GM06990 (cell line): ENCODE results near the gene GGN.
A peak's percentile ranks its signal among the peaks of the same experiment; 100 is the strongest.
"Not testable (repeated sequence)": the region's sequence is repeated elsewhere in the genome, so short reads cannot be mapped to it uniquely, and the experiment has no call there.

Source experiments
- DNase-seq: peaks from one replicate; pipeline ENCODE4 v3.0.0-alpha.2; 2011; ENCODE audit not compliant: insufficient read length; ENCODE audit errors: extremely low read depth
- H3K27me3 ChIP-seq: replicated peaks from 2 replicates; pipeline ENCODE4 v1.6.0; 2011; ENCODE audit warnings: low read length; ENCODE audit not compliant: control insufficient read depth, insufficient read depth
- H3K36me3 ChIP-seq: 2 replicates; pipeline ENCODE4 v1.5.1; 2011; ENCODE audit warnings: low read length; ENCODE audit not compliant: control insufficient read depth, insufficient read depth
- H3K4me3 ChIP-seq: replicated peaks from 2 replicates; pipeline ENCODE4 v1.5.1; 2011; ENCODE audit warnings: low read depth, mild to moderate bottlenecking, control low read depth, low read length
- CTCF ChIP-seq: IDR thresholded peaks from 2 replicates; pipeline ENCODE4 v1.5.1; 2011; ENCODE audit warnings: low read length, control low read depth, mild to moderate bottlenecking, inconsistent platforms; ENCODE audit not compliant: insufficient read depth, poor library complexity, severe bottlenecking

Gene GGN

DNA sequence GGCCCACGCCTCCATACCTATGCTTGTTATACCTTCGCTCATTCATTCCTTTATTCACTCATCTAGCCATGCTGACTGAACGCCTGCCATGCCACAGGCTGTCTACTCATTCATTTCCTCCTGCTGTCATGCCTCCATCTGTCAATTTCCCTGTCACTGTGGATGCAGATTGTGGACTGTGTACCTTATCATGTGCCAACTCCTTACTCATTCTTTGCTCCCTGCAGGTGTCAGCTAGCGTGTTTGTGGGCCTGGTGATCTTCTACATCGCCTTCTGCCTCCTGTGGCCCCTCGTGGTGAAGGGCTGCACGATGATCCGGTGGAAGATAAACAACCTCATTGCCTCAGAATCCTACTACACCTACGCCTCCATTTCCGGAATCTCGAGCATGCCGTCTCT is 17.5 kb downstream of the GGN start:
- Histone ChIP-seq H3K4me3 (no peak overlapping the region), H3K36me3 (no peaks in the 10 kb centered on the region), H3K27me3 (no peaks in the 10 kb centered on the region)
- TF ChIP-seq CTCF = no peak
- no peak for DNase-seq

GRCh38 chr19:38369584-38369983 is 18.2 kb downstream of the GGN start:
- no peak for DNase-seq
- no peaks in the 10 kb centered on the region for H3K36me3 ChIP-seq

DNA sequence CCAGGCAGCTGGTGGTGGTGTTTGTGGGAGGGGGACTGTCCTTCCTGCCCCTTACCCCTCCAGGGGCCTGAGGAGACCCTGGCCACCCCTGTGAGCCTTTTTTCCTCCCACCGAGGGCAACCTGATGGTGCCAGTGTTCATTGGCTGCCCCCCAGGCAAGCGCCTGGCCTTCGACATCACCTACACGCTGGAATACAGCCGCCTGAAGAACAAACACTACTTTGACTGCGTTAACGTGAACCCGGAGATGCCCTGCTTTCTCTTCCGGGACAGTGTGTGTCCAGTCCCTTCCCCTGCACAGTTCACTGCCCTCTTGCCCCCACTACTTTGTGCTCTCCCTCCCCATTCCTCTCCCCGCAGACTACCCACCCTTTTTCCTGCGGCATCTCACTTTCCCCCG is 20.8 kb downstream of the GGN start:
- Histone ChIP-seq H3K4me3 (no peak overlapping the region), H3K36me3 (no peaks in the 10 kb centered on the region), H3K27me3 (no peaks in the 10 kb centered on the region)
- no peak for DNase-seq
- TF ChIP-seq CTCF = no peak

More at GRCh38 chr19:38369584-38369983, 18.2 kb downstream of the GGN start:
- no peak for TF ChIP-seq CTCF
- Histone ChIP-seq H3K4me3 (no peak overlapping the region), H3K27me3 (no peaks in the 10 kb centered on the region)

GRCh38 chr19:38362946-38363688 is 24.7 kb downstream of the GGN start:
- peak overlapping the region; percentile 70; the same call in 1 of the 2 replicates for H3K4me3 ChIP-seq
- not testable (repeated sequence) for DNase-seq, H3K36me3 ChIP-seq, H3K27me3 ChIP-seq

DNA sequence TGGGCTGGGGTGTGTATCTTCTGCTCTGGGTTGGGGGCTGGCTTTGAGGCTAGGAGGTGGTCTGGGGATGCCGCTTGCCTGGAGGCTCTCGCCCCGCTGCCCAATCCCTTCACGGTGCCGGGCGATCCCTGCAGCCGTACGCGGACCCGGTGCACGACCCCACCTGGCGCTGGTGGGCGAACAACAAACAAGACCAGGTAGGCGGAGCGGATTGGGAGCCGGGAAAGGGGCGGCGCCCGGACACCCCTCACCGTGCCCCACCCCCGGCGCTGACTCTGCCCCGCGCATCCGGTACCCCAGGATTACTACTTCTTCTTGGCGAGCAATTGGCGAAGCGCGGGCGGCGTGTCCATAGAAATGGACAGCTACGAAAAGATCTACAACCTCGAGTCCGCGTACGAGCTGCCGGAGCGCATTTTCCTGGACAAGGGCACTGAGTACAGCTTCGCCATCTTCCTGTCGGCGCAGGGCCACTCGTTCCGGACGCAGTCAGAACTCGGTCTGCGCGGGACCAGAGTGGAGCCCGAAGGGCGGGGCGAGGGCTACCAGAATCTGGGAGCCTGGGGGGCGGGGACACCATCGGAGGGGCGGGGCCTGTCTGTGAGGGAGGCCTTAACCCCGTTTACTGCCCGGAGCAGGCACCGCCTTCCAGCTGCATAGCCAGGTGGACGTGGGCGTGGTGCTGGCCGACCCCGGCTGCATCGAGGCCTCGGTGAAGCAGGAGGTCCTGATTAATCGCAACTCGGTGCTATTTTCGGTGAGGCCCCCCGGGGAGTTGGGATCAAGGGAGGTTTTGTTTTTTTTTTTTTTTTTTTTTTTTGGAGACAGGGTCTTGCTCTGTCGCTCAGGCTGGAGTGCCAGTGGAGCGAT is 25.5 kb downstream of the GGN start:
- no peaks in the 10 kb centered on the region for H3K36me3 ChIP-seq
- no peak for TF ChIP-seq CTCF
- no peaks in the 10 kb centered on the region; the same call in 1 of the 2 replicates for H3K27me3 ChIP-seq
- DNase-seq = peak; percentile 81
- peak overlapping the region; percentile 70 for H3K4me3 ChIP-seq

DNA sequence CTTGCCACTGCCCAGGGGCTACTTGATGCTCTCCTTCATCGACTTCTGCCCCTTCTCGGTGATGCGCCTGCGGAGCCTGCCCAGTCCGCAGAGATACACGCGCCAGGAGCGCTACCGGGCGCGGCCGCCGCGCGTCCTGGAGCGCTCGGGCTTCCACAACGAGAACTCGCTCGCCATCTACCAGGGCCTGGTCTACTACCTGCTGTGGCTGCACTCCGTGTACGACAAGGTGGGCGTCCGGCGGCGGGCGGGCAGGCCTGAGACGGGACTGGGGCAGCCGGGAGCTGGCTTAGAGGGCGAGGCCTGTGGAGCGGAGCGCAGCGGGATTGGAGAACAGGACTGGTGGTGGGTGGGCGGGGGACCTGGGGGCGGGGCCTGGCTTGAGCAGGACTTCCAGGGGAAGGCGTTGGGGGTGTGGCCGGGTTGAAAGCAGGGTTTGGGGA is 26.2 kb downstream of the GGN start:
- no peaks in the 10 kb centered on the region; the same call in 1 of the 2 replicates for H3K27me3 ChIP-seq
- H3K4me3 ChIP-seq = peak overlapping the region; percentile 70
- peak; percentile 78 for DNase-seq

More for the DNA sequence above, 26.2 kb downstream of the GGN start:
- TF ChIP-seq CTCF = peak; percentile 28
- H3K36me3 ChIP-seq = no peaks in the 10 kb centered on the region
